Measurements from ENCODE around the gene UIMC1.

GRCh38 chr5:176996780-176997179 is 9.8 kb downstream of the UIMC1 start:
- TF ChIP-seq POLR2A (IDR thresholded peaks at IDR 0.05) (no peak), CTCF (IDR thresholded peaks at IDR 0.05) (no peak)

Data from lower leg skin (tissue), 3 donors.